AML-193 (cell line): ENCODE data around the gene CCNT1.
A peak's percentile ranks its signal among the peaks of the same experiment; 100 is the strongest.
"Not testable (repeated sequence)": the region's sequence is repeated elsewhere in the genome, so short reads cannot be mapped to it uniquely, and the experiment has no call there.

ENCODE experiments used
- DNase-seq, 2 experiments: peaks; one replicate each; lab custom pipeline; 2025; lab: John Stamatoyannopoulos, UW

The CCNT1 gene

GRCh38 chr12:48716493-48717251 is at the start of gene CCNT1:
Gene CCNT1 (minus strand): TSS chr12:48716707. CDS start chr12:48716675, 32 bp downstream.
- DNase-seq, result peak; percentile 98 to 99

GRCh38 chr12:48765753-48766162 is 49.3 kb upstream of the CCNT1 start:
- DNase-seq, result peak; percentile 46 to 51

- DNase-seq, result no peak
Observed at GRCh38 chr12:48764521-48764920, 48.0 kb upstream of the CCNT1 start.

- no peak for DNase-seq
Observed at GRCh38 chr12:48758737-48759136, 42.2 kb upstream of the CCNT1 start.

GRCh38 chr12:48758186-48758585 is 41.7 kb upstream of the CCNT1 start:
- no peak for DNase-seq

- no peak for DNase-seq
Observed at GRCh38 chr12:48750769-48751356, 34.4 kb upstream of the CCNT1 start.

- DNase-seq, result no peak
Observed at GRCh38 chr12:48750215-48750614, 33.7 kb upstream of the CCNT1 start.

GRCh38 chr12:48744251-48745008 is 27.9 kb upstream of the CCNT1 start:
- DNase-seq, result no peak

GRCh38 chr12:48739618-48740269 is 23.2 kb upstream of the CCNT1 start:
- no peak for DNase-seq

GRCh38 chr12:48736456-48736855 is 19.9 kb upstream of the CCNT1 start:
- no peak for DNase-seq

GRCh38 chr12:48728807-48729206 is 12.3 kb upstream of the CCNT1 start:
- no peak for DNase-seq

GRCh38 chr12:48720737-48721136 is 4.2 kb upstream of the CCNT1 start:
- not testable (repeated sequence) for DNase-seq

GRCh38 chr12:48720171-48720570 is 3.7 kb upstream of the CCNT1 start:
- DNase-seq, result not testable (repeated sequence)

GRCh38 chr12:48719002-48719401 is 2.5 kb upstream of the CCNT1 start:
- not testable (repeated sequence) for DNase-seq

- no peak for DNase-seq
Observed at GRCh38 chr12:48717252-48717695, 767 bp upstream of the CCNT1 start.

GRCh38 chr12:48716168-48716492 is 377 bp downstream of the CCNT1 start:
- DNase-seq, result no peak

- no peak for DNase-seq
Observed at GRCh38 chr12:48712209-48712608, 4.3 kb downstream of the CCNT1 start.

- not testable (repeated sequence) for DNase-seq
Observed at GRCh38 chr12:48698822-48699221, 17.7 kb downstream of the CCNT1 start.

- no peak for DNase-seq
Observed at GRCh38 chr12:48696626-48697025, 19.9 kb downstream of the CCNT1 start.

- no peak for DNase-seq
Observed at GRCh38 chr12:48695859-48696258, 20.6 kb downstream of the CCNT1 start.

- DNase-seq, result no peak
Observed at GRCh38 chr12:48694038-48694437, 22.5 kb downstream of the CCNT1 start.

- DNase-seq, result no peak
Observed at GRCh38 chr12:48693572-48693971, 22.9 kb downstream of the CCNT1 start.
